Effector memory CD4-positive, alpha-beta T cell (primary cell): Measurements from ENCODE around the gene AIF1.

Source experiments
- DNase-seq, 3 donors: peaks; one replicate each; pipeline ENCODE4 v3.0.0-alpha.2; 2020
- H3K27ac ChIP-seq: 2 replicates; pipeline ENCODE4 v1.7.0; 2013; ENCODE audit warnings: mild to moderate bottlenecking, low read length, moderate library complexity; ENCODE audit not compliant: insufficient read depth, poor library complexity, severe bottlenecking
- H3K27me3 ChIP-seq: replicated peaks from 2 replicates; pipeline ENCODE4 v1.7.0; 2013; ENCODE audit warnings: mild to moderate bottlenecking, low read length; ENCODE audit not compliant: insufficient read depth, control insufficient read depth, poor library complexity, severe bottlenecking
- H3K36me3 ChIP-seq: 2 replicates; pipeline ENCODE4 v1.7.0; 2013; ENCODE audit warnings: mild to moderate bottlenecking, low read length, moderate library complexity; ENCODE audit not compliant: control insufficient read depth, insufficient read depth
- H3K4me1 ChIP-seq: 2 replicates; pipeline ENCODE4 v1.7.0; 2013; ENCODE audit warnings: low read length, mild to moderate bottlenecking; ENCODE audit not compliant: control insufficient read depth, insufficient read depth, poor library complexity, severe bottlenecking
- H3K4me3 ChIP-seq: 2 replicates; pipeline ENCODE4 v1.7.0; 2013; ENCODE audit warnings: low read length, low read depth, mild to moderate bottlenecking; ENCODE audit not compliant: insufficient read depth, poor library complexity, severe bottlenecking
- H3K9me3 ChIP-seq: 2 replicates; pipeline ENCODE4 v1.7.0; 2013; ENCODE audit warnings: mild to moderate bottlenecking, low read length, moderate library complexity; ENCODE audit not compliant: control insufficient read depth

AIF1 gene

GRCh38 chr6:31631209-31631608 lies 16.2 kb downstream of the AIF1 start:
- Histone ChIP-seq H3K4me1 (no peaks in the 10 kb centered on the region), H3K27ac (no peak overlapping the region), H3K9me3 (no peaks in the 10 kb centered on the region), H3K36me3 (peaks cover 100% of the 10 kb centered on the region), H3K4me3 (no peak overlapping the region), H3K27me3 (no peaks in the 10 kb centered on the region)
- no peak for DNase-seq

GRCh38 chr6:31631681-31632278 lies 16.7 kb downstream of the AIF1 start:
- H3K4me1 ChIP-seq, result no peaks in the 10 kb centered on the region
- peaks cover 100% of the 10 kb centered on the region for H3K36me3 ChIP-seq
- H3K27ac ChIP-seq, result no peak overlapping the region
- H3K4me3 ChIP-seq, result no peak overlapping the region
- no peaks in the 10 kb centered on the region for H3K9me3 ChIP-seq
- no peaks in the 10 kb centered on the region for H3K27me3 ChIP-seq
- DNase-seq, result no peak

GRCh38 chr6:31632279-31632946 lies 17.4 kb downstream of the AIF1 start:
- no peaks in the 10 kb centered on the region for H3K27me3 ChIP-seq
- no peak overlapping the region for H3K4me3 ChIP-seq
- H3K9me3 ChIP-seq, result no peaks in the 10 kb centered on the region
- H3K4me1 ChIP-seq, result no peaks in the 10 kb centered on the region
- no peak for DNase-seq
- peaks cover 99% of the 10 kb centered on the region for H3K36me3 ChIP-seq
- H3K27ac ChIP-seq, result no peak overlapping the region

GRCh38 chr6:31633447-31633846 lies 18.4 kb downstream of the AIF1 start:
- Histone ChIP-seq H3K9me3 (no peaks in the 10 kb centered on the region), H3K27ac (no peak overlapping the region), H3K4me3 (no peak overlapping the region), H3K4me1 (no peaks in the 10 kb centered on the region), H3K27me3 (no peaks in the 10 kb centered on the region), H3K36me3 (peaks cover 97% of the 10 kb centered on the region)
- DNase-seq, result no peak

- peaks cover 94% of the 10 kb centered on the region for H3K36me3 ChIP-seq
- DNase-seq, result no peak
Observed at GRCh38 chr6:31634131-31634530, 19.1 kb downstream of the AIF1 start.

GRCh38 chr6:31634969-31635575 lies 20.0 kb downstream of the AIF1 start:
- no peak for DNase-seq
- Histone ChIP-seq H3K27me3 (no peaks in the 10 kb centered on the region), H3K4me1 (no peaks in the 10 kb centered on the region), H3K4me3 (no peak overlapping the region), H3K36me3 (peaks cover 94% of the 10 kb centered on the region), H3K9me3 (no peaks in the 10 kb centered on the region), H3K27ac (no peak overlapping the region)

More at GRCh38 chr6:31634131-31634530, 19.1 kb downstream of the AIF1 start:
- no peak overlapping the region for H3K4me3 ChIP-seq
- no peaks in the 10 kb centered on the region for H3K4me1 ChIP-seq
- no peaks in the 10 kb centered on the region for H3K27me3 ChIP-seq
- no peak overlapping the region for H3K27ac ChIP-seq
- no peaks in the 10 kb centered on the region for H3K9me3 ChIP-seq

GRCh38 chr6:31636698-31637596 lies 21.9 kb downstream of the AIF1 start:
- Histone ChIP-seq H3K27me3 (no peaks in the 10 kb centered on the region), H3K4me3 (no peak overlapping the region), H3K4me1 (no peaks in the 10 kb centered on the region), H3K27ac (no peak overlapping the region), H3K9me3 (no peaks in the 10 kb centered on the region), H3K36me3 (peaks cover 94% of the 10 kb centered on the region)
- DNase-seq, result no peak

GRCh38 chr6:31639043-31639442 lies 24.0 kb downstream of the AIF1 start:
- Histone ChIP-seq H3K4me1 (no peaks in the 10 kb centered on the region), H3K36me3 (peaks cover 91% of the 10 kb centered on the region), H3K27me3 (no peaks in the 10 kb centered on the region), H3K27ac (no peak overlapping the region), H3K9me3 (no peaks in the 10 kb centered on the region), H3K4me3 (no peak overlapping the region)
- DNase-seq, result no peak

GRCh38 chr6:31639449-31639861 lies 24.4 kb downstream of the AIF1 start:
- Histone ChIP-seq H3K36me3 (peaks cover 91% of the 10 kb centered on the region), H3K4me1 (no peaks in the 10 kb centered on the region), H3K9me3 (no peaks in the 10 kb centered on the region), H3K27ac (no peak overlapping the region), H3K4me3 (no peak overlapping the region), H3K27me3 (no peaks in the 10 kb centered on the region)
- DNase-seq, result no peak
